NCI-H187 treated with DMSO at 0.1 percent for 48 hours (cell line): ENCODE measurements around the gene FBRSL1.
"Not testable (repeated sequence)": the region's sequence is repeated elsewhere in the genome, so short reads cannot be mapped to it uniquely, and the experiment has no call there.

Experiments
- DNase-seq: peaks from one replicate; lab custom pipeline; 2025; lab: John Stamatoyannopoulos, UW

The FBRSL1 gene

DNA sequence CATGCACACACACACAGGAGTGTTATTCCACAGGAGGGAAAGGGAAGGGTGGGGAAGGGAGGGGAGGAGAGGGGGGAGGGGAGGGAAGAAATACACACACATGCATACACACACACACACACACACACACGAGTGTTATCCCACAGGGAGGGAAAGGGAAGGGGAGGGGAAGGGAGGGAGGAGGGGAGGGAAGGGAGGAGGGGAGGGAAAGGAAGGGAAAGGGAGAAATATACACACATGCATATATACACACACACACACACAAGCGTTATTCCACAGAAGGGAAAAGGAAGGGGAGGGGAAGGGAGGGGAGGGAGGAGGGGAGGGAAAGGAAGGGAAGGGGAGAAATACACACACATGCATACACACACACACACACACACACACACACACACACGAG is 19.6 kb upstream of the FBRSL1 start:
- DNase-seq, result no peak

DNA sequence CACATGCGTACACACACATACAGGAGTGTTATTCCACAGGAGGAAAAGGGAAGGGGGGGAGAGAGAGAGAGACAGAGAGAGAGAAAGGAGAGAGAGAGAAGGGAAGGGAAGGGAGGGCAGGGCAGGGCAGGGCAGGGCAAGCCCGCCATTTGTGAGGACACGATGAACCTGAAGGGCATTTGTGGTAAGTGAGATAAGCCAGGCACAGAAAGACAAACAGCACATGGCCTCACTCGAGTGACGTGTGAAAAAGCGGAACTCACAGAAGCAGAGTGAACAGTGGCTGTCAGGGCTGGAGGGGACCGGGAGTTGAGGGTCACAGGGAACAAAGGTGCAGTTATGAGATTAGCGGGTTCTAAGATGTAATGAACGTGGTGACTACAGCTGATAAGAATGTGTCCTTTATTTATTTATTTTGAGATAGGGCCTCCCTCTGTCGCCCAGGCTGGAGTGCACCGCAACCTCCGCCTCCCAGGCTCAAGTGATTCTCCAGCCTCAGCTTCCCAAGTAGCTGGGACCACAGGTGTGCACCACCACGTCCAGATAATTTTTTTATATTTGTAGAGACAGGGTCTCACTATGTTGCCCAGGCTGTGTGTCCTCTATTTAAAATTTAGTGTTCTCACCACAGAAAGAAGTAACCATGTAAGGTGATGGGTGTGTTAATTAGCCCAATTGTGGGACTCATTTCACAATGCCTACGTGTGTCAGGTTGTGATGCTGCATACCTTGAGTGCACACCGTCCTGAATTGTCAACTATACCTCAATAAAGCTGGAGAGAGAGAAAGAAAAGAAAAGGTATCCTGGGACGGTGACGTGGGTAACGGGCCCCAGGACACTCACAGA is 18.7 kb upstream of the FBRSL1 start:
- DNase-seq, result no peak

DNA sequence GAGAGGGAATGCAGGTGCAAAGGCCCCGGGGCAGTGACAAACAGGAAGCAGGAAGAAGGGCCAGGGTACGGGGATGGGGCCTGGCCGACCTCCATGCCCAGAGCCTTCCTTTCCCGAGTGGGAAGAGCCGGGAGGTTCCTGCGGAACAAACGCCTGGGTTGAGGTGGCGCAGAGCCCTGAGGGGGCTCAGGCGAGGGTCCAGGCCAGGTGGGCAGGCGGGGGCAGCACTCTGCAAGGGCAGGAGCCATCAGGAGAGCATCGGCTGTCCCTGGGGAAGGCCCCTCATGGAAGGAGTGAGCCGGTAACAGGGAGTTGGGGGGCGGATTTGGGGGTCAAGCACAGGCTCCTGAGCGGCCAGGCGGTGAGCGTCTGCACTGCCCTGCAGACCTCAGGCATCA is 18.1 kb upstream of the FBRSL1 start:
- no peak for DNase-seq

DNA sequence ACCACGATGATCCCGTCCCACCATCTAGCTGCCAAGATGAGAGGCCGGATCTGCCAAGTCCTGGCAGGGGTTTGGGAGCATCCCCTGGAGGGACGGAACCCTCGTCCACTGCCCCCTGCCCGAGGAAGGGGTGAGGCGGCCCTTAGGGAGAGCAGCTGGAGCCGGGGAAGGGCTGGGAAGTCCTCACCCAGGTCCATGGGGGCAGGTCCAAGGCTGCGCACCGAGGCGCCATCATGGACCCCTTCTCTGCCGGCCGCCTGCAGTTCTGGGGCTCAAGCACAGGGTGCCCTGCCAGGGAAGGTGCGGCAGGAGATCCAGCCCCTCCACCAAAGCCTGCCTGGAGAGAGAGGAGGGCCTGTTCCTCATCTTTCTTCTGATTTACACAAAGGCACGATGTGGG is 17.6 kb upstream of the FBRSL1 start:
- DNase-seq, result no peak

DNA sequence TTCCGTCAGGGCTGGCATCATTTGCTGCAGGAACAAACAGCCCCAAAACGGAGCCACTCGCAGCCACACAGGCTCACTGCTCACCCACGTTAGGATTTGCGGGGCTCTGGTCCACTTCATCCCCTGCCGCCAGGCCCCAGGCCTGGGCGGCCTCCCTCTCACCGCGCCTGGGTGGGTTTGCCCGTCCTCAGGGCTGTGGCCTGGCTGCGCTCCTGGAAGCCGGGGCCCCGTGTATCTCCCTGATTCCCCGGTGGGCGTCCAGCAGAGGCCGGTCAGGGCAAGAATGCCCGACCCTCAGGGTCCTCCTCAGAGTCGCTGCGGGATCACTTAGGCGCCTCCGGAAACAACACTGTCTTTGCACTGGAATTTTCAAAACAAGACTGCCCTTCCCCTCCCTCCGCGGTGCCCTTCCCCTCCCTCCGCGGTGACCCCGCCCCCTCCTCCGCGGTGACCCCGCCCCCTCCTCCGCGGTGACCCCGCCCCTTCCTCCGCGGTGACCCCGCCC is 15.7 kb upstream of the FBRSL1 start:
- DNase-seq, result no peak

DNA sequence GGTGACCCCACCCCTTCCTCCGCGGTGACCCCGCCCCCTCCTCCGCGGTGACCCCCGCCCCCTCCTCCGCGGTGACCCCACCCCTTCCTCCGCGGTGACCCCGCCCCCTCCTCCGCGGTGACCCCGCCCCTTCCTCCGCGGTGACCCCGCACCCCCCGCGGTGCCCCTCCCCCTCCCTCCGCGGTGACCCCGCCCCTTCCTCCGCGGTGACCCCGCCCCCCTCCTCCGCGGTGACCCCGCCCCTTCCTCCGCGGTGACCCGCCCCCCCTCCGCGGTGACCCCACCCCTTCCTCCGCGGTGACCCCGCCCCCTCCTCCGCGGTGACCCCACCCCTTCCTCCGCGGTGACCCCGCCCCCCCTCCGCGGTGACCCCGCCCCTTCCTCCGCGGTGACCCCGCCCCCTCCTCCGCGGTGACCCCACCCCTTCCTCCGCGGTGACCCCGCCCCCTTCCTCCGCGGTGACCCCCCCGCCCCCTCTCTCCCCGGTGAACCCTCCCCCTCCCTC is 15.1 kb upstream of the FBRSL1 start:
- not testable (repeated sequence) for DNase-seq

DNA sequence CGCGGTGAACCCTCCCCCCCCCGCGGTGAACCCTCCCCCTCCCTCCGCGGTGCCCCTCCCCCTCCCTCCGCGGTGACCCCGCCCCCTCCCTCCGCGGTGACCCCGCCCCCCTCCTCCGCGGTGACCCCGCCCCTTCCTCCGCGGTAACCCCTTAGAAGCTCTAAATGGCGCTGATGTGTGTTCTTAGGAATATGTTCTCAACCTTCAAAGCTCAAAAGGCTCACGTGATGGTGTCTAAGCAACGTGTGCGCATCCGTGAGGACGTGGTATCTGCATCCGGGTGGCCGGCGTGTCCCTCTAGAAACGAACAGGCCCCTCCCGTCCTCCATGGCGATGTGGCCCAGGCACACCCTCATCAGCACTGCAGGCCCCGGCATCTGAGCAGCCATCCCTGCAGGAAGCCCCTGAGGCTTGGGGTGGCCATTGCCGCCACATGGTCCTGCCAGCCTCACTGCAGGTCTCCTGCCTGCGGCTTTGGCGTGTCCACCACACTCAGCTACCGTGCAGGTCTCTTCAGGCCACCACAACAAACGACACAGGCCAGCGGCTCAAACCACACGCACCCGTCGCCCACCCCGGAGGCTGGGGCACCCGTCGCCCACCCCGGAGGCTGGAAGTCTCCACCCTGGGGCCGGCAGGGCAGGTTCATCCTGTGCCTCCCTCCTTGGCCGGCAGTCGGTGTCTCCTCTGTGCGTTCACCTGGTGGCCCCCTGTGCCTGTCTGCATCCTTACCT is 14.5 kb upstream of the FBRSL1 start:
- no peak for DNase-seq

DNA sequence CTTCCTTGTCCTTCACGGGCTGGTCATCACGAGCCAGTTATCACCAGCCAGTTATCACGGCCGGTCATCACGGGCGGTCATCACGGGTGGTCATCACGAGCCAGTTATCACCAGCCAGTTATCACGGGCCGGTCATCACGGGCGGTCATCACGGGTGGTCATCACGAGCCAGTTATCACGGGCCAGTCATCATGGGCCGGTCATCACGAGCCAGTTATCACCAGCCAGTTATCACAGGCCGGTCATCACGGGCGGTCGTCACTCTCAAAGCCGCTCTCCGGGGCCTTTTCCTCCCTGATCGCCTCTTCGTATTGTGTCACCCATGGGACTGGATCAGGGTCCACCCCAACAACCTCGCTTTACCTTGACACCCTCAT is 13.9 kb upstream of the FBRSL1 start:
- no peak for DNase-seq

DNA sequence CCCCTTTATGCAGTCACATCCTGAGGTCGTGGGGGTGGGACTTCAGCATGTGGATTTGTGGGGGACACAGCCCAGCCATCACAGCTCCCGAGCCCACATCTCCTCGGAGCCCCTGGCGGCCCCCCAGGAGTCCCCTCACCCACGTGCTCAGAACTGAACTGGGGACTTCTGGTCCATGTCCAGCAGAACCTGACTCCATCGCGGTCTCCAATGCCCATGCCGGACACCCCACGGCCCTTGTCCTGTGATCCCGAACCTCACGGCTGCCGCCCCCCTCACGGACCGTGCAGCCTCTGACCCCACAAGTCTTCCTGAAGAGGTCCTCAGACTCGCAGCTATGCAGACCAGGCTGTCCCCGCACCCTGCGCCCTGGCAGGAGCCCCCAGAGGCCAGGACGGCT is 13.5 kb upstream of the FBRSL1 start:
- no peak for DNase-seq

DNA sequence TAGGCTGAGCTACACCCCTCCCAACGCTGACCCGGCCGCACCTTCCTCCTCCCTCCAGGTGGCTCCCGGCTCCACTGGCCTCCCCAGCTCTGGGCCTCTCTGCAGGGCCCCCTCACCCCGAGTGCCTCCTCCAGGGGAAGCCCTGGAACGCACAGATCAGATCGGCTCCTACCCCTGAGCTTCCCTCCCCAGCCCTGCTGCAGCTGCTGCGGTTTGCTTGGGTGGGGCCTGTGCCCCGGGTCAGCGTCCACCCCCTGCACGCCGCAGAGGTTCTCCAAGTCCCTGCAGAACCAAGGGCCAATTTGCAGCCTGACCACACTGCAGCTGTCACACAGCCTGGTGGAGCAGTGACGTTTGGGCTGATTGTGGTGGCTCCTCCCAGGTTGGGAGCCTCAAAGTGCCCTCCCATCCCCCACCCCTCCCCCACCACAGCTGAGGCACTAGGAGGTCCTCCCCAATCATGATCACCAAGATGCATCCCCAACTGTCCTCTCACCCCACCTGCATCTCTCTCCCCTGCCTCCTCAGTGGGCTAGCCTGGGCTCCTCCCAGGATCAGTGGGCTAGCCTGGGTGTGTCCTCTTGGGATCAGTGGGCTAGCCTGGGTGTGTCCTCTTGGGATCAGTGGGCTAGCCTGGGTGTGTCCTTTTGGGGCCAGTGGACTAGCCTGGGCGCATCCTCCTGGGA is 12.8 kb upstream of the FBRSL1 start:
- no peak for DNase-seq

DNA sequence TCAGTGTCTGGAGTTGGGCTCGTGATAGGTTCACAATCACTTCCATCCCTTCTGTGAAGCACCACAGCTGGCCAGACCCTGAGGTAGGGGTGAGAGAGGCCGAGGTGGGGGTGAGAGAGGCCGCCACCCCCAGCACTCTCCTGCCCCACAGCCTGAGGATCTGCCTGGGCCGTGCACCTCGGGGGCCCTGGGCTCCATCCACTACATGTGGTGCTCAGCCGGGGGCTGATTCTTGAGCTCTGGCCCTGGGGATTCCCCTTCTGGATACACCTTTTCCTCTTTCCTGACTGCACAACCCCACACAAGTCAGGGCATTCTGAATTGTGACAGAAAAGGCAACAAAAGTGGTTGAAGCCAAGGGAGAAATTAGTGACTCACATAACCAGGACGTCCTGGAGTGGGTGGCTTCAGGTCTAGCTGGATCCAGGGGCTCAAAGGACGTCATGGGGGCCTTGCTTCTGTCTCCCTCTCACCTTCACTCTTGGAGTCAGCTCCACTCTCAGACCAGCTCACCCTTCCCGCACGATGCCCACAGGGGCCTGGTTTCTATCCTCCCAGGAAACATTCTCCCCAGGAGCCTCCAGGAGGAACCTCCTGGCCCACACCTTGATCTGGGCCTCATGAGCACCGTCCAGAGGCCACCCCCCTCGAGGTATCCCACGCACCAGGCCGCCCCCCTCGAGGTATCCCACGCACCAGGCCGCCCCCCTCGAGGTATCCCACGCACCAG is 12.1 kb upstream of the FBRSL1 start:
- DNase-seq, result no peak

DNA sequence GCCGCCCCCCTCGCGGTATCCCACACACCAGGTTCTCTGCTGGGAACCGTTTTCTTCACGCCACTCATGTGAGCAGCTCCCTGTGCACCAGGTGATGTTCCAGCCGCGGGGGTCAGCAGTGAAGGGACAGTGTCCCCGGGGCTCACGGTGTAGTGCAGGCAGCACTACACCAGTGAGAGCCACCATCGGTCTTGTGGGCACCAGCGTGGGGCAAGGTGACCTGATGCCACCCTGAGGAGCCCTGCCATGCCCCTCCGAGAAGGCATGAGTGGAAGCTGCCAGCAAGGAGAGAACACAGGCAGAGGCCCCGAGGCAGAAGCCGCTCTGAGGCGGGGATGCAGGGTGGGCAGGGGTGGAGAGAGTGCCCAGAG is 11.5 kb upstream of the FBRSL1 start:
- no peak for DNase-seq

DNA sequence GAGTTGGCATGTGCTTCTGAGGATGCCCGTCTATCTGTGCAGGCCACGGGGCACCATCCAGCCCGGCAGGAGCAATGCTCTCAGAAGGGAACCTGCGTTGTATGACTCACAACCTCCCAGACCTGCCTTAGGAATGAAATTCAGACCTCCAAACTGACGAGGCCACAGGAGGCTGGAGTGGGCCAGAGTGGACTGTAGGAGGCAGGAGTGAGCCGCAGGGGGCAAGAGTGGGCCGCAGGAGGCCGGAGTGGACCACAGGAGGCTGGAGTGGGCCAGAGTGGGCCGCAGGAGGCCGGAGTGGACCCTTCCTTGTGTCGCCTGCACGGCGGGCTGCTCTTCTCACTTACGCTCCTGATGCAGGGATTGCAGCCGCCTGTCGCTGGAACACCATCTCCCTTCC is 11.1 kb upstream of the FBRSL1 start:
- DNase-seq, result no peak

DNA sequence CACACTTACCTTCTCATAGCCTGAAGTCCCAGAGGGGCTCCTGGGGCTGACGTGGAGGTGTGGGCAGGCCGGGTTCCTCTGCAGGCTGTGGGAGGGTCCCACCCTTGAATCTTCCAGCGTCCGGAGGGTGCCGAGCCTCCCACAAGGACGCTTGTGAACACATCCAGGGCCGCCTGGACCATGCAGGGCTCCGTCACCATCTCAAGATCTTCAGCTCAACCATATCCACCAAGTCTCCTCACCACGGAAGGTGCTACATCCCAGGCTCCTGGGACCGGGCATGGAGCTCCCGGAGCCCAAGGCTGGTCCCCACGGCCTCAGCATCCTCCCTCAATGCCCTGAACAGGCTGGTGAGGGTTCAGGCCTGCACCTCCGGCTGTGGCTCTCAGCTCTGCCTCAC is 10.7 kb upstream of the FBRSL1 start:
- DNase-seq, result no peak

DNA sequence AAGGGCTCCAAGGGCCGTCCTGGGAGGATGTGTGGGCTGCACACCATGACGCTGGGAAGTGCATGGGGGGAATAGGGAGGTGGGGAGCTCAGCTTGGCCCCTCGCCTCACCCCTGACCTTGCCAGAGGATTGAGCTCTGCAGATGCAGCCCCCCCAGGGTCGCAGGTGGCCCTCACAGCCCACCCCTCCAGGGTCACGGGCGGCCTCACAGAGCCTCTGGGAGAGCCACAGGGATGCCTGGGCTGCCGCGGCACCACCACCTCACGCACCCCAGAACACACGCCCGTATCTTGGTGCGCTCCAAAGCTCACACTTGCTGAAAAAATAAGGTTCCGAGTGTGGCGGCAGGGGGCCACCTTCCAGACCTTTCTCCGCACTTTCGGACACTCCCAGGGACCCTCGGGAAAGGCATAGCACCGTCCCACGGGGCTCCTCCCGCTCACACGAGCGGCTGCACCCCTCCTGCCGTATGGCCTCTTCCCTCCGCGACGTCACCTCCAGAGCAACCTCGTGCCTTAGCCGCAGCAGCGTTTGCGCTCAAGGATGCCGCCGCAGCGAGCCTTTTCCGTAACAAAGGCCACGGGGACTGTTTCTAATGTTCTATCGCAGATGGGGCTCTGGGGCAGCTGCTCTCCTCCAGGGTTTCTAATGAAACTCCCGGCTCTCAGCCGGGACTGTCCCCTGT is 9.9 kb upstream of the FBRSL1 start:
- no peak for DNase-seq

DNA sequence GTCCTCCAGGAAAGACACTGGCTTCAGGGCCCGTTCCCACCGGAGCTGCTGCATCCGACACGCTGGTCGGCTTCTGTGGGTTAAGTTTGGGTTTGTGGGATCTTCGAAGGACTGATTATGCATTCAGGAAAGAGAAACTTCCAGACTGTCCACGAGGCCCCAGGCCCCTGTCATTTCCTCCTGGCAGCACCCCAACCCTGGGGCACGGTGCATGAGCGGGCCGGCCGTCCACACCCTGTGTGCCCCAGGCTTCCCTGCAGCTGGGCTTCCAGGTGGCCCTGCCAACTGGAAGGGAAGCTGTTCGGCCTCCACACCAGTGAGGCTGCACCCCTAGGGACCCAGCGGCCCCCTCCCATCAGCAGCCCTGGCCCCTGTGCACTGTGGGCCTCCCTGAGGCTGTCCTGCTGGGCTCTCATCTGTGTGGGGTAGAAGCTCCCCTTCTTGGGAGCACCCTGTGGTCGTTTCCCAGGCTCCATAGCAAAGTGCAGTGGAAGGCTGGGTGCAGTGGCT is 9.3 kb upstream of the FBRSL1 start:
- DNase-seq, result no peak

DNA sequence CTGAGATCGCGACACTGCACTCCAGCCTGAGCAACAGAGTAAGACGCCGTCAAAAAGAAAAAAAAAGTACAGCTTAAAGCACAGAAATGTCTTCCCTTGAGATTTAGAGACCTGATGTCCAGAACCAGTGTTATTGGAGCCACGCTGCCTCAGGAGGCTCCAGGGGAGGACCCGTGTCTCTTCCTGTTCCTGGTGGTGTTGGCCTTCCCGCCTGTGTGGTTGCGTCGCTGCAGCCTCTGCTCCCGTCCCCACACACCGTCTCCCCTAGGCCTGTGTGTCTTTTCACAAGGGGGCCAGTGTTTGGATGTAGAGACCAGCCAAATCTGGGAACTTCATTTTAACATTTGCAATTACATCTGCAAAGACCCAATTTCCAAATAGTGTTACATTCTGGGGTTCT is 8.6 kb upstream of the FBRSL1 start:
- DNase-seq, result no peak

DNA sequence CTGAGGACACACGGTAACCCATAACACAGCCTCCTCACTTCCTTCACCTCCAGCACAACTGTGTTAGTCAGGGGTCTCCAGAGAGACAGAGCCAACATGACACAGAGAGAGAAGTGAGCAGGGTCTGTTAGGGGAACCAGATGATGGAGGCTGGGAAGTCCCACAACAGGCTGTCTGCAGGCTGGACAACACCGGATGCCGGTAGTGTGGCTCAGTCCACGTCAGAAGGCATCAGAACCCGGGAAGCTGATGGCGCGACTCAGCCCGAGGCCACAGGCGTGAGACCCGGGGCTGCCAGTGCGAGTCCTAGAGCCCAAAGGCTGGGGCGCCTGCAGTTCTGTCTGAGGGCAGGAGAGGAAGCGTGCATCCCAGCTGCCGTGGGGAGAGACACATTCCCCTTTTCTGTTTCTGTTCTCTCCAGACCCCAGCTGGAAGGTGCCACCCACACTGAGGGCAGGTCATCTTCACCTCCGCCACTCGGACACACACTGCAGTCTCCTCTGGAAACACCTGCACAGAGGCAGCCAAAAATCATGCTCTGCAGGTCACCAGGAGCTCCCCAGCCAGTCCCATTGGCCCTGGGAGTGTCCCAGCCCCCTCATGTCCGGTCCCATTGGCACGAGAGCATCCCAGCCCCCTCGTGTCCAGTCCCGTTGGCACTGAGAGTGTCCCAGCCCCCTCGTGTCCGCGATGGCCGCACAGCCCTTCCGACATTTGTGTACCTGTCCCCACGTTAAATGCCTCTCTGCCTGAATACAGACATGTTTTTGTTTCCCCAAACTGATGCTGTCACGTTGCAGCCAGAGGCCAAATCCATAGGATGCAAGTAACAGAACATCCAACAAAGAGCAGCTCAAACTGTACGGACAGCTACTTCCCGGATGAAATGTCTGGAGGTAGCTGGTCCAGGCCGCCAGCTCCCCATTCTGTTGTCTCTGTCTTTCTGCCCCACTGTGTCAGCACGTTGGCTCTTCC is 7.9 kb upstream of the FBRSL1 start:
- DNase-seq, result no peak

DNA sequence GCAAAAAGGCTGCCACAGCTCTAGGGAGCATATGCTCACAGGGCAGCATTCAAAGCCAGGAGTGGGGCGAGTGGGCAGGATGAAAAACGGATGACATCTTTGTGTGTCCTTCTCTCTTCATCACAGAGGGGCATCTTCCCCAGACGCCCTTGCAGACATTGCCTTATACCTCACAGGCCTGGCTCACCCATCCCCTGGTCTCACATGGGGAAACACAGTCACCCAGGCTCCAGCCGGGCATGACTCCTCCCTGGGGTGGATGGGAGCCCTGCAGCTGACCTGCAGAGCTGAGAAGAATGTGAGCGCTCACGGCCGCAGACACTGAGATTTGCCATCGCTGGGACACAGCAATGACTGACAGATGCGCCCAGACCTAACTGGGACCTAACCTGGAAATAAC is 7.2 kb upstream of the FBRSL1 start:
- DNase-seq, result no peak

DNA sequence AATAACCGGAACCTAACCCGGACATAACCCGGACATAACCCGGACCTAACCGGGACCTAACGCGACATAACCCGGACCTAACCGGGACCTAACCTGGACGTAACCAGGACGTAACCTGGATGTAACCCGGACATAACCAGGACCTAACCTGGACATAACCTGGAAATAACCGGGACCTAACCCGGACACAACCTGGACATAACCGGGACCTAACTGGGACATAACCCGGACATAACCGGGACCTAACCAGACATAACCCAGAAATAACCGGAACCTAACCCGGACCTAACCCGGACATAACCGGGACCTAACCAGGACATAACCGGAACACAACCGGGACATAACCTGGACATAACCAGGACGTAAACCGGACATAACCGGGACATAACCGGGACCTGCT is 6.7 kb upstream of the FBRSL1 start:
- no peak for DNase-seq
